SK-N-SH treated with all-trans-retinoic acid at 6 μM for 48 hours (cell line): ENCODE results near the gene BIRC2.

Experiments
- ATAC-seq: fragments of 200-7000 bp; cut with Tn5 transposase; 3 replicates; pipeline ENCODE4 v1.9.1; 2020; ENCODE audit warnings: mild to moderate bottlenecking, moderate library complexity
- ARNTL ChIP-seq: fragments of 450-650 bp; formaldehyde crosslinking; IDR thresholded peaks from 2 replicates; pipeline ENCODE4 v1.5.0; 2020; ENCODE audit warnings: low read depth, mild to moderate bottlenecking, moderate library complexity, borderline replicate concordance
- BACH2 ChIP-seq: fragments of 250-450 bp; sonication (Bioruptor Pico); IDR thresholded peaks from 2 replicates; pipeline ENCODE4 v1.9.0; 2021; ENCODE audit warnings: mild to moderate bottlenecking, borderline replicate concordance
- CSDC2 ChIP-seq: fragments of 250-450 bp; sonication (Bioruptor Pico); IDR thresholded peaks from 2 replicates; pipeline ENCODE4 v1.5.0; 2020; ENCODE audit warnings: mild to moderate bottlenecking, moderate library complexity
- ESRRG ChIP-seq: fragments of 250-450 bp; sonication (Bioruptor Pico); IDR thresholded peaks from 2 replicates; pipeline ENCODE4 v1.6.1; 2021; ENCODE audit warnings: mild to moderate bottlenecking
- ISL1 ChIP-seq: fragments of 250-450 bp; sonication (Bioruptor Pico); IDR thresholded peaks from 2 replicates; pipeline ENCODE4 v2.1.2; 2022; ENCODE audit warnings: mild to moderate bottlenecking, moderate library complexity
- OSR1 ChIP-seq: fragments of 250-450 bp; sonication (Bioruptor Pico); IDR thresholded peaks from 2 replicates; pipeline ENCODE4 v1.8.0; 2022; ENCODE audit warnings: moderate library complexity, mild to moderate bottlenecking, inconsistent platforms
- RARB ChIP-seq: fragments of 250-450 bp; sonication (Bioruptor Pico); IDR thresholded peaks from 2 replicates; pipeline ENCODE4 v1.8.0; 2021; ENCODE audit warnings: mild to moderate bottlenecking, moderate library complexity
- SNAI2 ChIP-seq: fragments of 250-450 bp; sonication (Bioruptor Pico); IDR thresholded peaks from 2 replicates; pipeline ENCODE4 v1.5.0; 2020; ENCODE audit warnings: mild to moderate bottlenecking, moderate library complexity
- TCF4 ChIP-seq: fragments of 250-450 bp; sonication (Bioruptor Pico); IDR thresholded peaks from 2 replicates; pipeline ENCODE4 v1.8.0; 2021; ENCODE audit warnings: mild to moderate bottlenecking, moderate library complexity, borderline replicate concordance
- TOX ChIP-seq: fragments of 250-450 bp; sonication (Bioruptor Pico); IDR thresholded peaks from 2 replicates; pipeline ENCODE4 v1.8.0; 2021; ENCODE audit warnings: mild to moderate bottlenecking, moderate library complexity, borderline replicate concordance
- ZC3H10 ChIP-seq: fragments of 250-450 bp; sonication (Bioruptor Pico); IDR thresholded peaks from 2 replicates; pipeline ENCODE4 v1.5.1; 2021; ENCODE audit warnings: mild to moderate bottlenecking, moderate library complexity
- ZFP3 ChIP-seq: fragments of 250-450 bp; sonication (Bioruptor Pico); IDR thresholded peaks from 2 replicates; pipeline ENCODE4 v1.5.0; 2020; ENCODE audit warnings: mild to moderate bottlenecking, moderate library complexity
- ZFP30 ChIP-seq: fragments of 450-650 bp; formaldehyde crosslinking; IDR thresholded peaks from 2 replicates; pipeline ENCODE4 v1.5.0; 2022; ENCODE audit warnings: mild to moderate bottlenecking, moderate library complexity
- ZNF565 ChIP-seq: fragments of 450-650 bp; formaldehyde crosslinking; conservative IDR thresholded peaks from 2 replicates; pipeline ENCODE4 v1.5.0; 2020; ENCODE audit warnings: low read depth, mild to moderate bottlenecking, moderate library complexity
- ZNF70 ChIP-seq: fragments of 450-650 bp; formaldehyde crosslinking; IDR thresholded peaks from 2 replicates; pipeline ENCODE4 v1.5.0; 2020; ENCODE audit warnings: mild to moderate bottlenecking, moderate library complexity
- ZNF8 ChIP-seq: fragments of 450-650 bp; formaldehyde crosslinking; IDR thresholded peaks from 2 replicates; pipeline ENCODE4 v1.5.0; 2020; ENCODE audit warnings: mild to moderate bottlenecking, moderate library complexity
- TF ChIP-seq, protein P1 (sequence below): fragments of 250-450 bp; sonication (Bioruptor Pico); IDR thresholded peaks from 2 replicates; pipeline ENCODE4 v1.5.1; 2020; ENCODE audit warnings: low read depth, mild to moderate bottlenecking, moderate library complexity
- TF ChIP-seq, protein P2 (sequence below): fragments of 250-450 bp; sonication (Bioruptor Pico); IDR thresholded peaks from 2 replicates; pipeline ENCODE4 v1.5.1; 2021; ENCODE audit warnings: mild to moderate bottlenecking, moderate library complexity
- TF ChIP-seq, protein P3 (sequence below): fragments of 250-450 bp; sonication (Bioruptor Pico); IDR thresholded peaks from 2 replicates; pipeline ENCODE4 v1.5.0; 2020; ENCODE audit warnings: mild to moderate bottlenecking, moderate library complexity
- TF ChIP-seq, protein P4 (sequence below): fragments of 250-450 bp; sonication (Bioruptor Pico); IDR thresholded peaks from 2 replicates; pipeline ENCODE4 v1.8.0; 2021; ENCODE audit warnings: low read depth, mild to moderate bottlenecking, moderate library complexity, borderline replicate concordance
- TF ChIP-seq, protein P5 (sequence below): fragments of 250-450 bp; sonication (Bioruptor Pico); IDR thresholded peaks from 2 replicates; pipeline ENCODE4 v1.8.0; 2020; ENCODE audit warnings: mild to moderate bottlenecking, moderate library complexity, borderline replicate concordance

BIRC2 gene

DNA sequence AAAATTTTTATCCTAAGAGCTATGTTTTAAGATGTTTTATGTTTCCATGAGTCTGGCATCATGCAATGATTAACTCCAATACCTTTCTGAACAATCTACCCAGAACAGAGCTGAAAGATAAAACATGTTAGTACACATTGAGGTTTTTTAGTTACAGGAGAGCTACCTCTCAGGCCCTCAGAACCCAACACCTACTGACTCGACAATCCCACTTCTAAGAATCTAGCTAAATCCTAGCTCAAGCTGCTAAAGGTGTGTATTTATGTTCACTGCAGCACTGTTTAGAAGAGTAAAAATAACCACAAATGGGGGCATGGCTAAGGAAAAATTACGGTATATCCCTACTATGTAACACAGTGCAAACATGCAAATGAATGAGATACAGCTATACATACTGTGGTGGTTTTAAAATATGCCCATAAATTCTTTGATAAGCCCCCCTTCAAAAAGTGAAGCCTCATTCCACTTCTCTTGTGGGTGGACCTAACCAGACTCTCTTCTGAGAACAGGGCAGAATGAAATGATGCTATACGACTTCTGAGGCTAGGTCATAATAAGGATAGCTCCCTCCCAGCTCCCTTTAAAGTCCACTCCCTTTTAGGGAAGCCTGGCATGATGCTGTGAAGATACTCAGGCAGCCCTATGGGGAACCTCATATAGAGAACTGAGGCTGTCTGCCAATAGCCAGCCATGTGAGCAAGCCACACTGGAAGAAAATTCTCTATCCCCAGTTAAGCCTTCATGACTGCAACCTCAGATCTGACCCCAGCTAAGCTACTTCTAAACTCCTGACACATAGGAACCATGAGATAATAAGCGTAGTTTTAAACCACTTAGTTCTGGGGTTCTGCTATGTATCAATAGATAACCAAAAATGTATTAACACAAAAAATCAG lies 76.1 kb downstream of the BIRC2 start:
- TF ChIP-seq CSDC2 (CRISPR knock-in tag), result no peak
- TF ChIP-seq RARB (CRISPR knock-in tag), result no peak
- no peak for TF ChIP-seq ZFP30 (CRISPR knock-in tag)
- TF ChIP-seq, protein P1, sequence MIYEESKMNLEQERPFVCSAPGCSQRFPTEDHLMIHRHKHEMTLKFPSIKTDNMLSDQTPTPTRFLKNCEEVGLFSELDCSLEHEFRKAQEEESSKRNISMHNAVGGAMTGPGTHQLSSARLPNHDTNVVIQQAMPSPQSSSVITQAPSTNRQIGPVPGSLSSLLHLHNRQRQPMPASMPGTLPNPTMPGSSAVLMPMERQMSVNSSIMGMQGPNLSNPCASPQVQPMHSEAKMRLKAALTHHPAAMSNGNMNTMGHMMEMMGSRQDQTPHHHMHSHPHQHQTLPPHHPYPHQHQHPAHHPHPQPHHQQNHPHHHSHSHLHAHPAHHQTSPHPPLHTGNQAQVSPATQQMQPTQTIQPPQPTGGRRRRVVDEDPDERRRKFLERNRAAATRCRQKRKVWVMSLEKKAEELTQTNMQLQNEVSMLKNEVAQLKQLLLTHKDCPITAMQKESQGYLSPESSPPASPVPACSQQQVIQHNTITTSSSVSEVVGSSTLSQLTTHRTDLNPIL (CRISPR knock-in tag), result no peak
- no peak for TF ChIP-seq ZFP3
- no peak for TF ChIP-seq BACH2 (CRISPR knock-in tag)
- TF ChIP-seq SNAI2 (CRISPR knock-in tag), result no peak
- TF ChIP-seq, protein P2, sequence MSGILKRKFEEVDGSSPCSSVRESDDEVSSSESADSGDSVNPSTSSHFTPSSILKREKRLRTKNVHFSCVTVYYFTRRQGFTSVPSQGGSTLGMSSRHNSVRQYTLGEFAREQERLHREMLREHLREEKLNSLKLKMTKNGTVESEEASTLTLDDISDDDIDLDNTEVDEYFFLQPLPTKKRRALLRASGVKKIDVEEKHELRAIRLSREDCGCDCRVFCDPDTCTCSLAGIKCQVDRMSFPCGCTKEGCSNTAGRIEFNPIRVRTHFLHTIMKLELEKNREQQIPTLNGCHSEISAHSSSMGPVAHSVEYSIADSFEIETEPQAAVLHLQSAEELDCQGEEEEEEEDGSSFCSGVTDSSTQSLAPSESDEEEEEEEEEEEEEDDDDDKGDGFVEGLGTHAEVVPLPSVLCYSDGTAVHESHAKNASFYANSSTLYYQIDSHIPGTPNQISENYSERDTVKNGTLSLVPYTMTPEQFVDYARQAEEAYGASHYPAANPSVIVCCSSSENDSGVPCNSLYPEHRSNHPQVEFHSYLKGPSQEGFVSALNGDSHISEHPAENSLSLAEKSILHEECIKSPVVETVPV (CRISPR knock-in tag), result no peak
- TF ChIP-seq TCF4, result no peak
- TF ChIP-seq, protein P3, sequence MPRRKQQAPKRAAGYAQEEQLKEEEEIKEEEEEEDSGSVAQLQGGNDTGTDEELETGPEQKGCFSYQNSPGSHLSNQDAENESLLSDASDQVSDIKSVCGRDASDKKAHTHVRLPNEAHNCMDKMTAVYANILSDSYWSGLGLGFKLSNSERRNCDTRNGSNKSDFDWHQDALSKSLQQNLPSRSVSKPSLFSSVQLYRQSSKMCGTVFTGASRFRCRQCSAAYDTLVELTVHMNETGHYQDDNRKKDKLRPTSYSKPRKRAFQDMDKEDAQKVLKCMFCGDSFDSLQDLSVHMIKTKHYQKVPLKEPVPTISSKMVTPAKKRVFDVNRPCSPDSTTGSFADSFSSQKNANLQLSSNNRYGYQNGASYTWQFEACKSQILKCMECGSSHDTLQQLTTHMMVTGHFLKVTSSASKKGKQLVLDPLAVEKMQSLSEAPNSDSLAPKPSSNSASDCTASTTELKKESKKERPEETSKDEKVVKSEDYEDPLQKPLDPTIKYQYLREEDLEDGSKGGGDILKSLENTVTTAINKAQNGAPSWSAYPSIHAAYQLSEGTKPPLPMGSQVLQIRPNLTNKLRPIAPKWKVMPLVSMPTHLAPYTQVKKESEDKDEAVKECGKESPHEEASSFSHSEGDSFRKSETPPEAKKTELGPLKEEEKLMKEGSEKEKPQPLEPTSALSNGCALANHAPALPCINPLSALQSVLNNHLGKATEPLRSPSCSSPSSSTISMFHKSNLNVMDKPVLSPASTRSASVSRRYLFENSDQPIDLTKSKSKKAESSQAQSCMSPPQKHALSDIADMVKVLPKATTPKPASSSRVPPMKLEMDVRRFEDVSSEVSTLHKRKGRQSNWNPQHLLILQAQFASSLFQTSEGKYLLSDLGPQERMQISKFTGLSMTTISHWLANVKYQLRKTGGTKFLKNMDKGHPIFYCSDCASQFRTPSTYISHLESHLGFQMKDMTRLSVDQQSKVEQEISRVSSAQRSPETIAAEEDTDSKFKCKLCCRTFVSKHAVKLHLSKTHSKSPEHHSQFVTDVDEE (CRISPR knock-in tag), result no peak
- no peak for TF ChIP-seq OSR1
- no peak for TF ChIP-seq ZNF8 (CRISPR knock-in tag)
- no peak for TF ChIP-seq ZNF565 (CRISPR knock-in tag)
- TF ChIP-seq ESRRG (CRISPR knock-in tag), result no peak
- TF ChIP-seq, protein P4, sequence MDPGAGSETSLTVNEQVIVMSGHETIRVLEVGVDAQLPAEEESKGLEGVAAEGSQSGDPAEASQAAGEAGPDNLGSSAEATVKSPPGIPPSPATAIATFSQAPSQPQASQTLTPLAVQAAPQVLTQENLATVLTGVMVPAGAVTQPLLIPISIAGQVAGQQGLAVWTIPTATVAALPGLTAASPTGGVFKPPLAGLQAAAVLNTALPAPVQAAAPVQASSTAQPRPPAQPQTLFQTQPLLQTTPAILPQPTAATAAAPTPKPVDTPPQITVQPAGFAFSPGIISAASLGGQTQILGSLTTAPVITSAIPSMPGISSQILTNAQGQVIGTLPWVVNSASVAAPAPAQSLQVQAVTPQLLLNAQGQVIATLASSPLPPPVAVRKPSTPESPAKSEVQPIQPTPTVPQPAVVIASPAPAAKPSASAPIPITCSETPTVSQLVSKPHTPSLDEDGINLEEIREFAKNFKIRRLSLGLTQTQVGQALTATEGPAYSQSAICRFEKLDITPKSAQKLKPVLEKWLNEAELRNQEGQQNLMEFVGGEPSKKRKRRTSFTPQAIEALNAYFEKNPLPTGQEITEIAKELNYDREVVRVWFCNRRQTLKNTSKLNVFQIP (CRISPR knock-in tag), result no peak
- ATAC-seq, result no peak; the same call in 2 of the 3 replicates

DNA sequence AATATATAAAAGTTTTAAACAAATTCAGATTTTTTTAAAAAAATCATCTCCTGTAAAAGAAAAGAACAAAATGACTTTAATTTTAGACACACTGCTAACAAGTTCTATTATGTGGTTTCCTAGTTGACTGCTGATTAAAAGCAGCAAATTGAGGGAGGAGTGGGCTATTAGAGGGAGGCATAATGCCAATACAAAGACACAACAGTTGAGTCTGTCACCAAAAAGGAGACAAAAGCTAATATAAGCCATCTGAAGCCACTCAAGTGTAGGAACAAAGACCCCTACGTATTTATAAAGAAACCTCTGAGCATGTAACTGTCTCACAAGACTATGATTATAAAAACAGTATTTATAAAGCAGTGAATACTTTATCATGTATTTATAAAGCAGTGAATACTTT lies 76.9 kb downstream of the BIRC2 start:
- ATAC-seq, result no peak
- TF ChIP-seq RARB (CRISPR knock-in tag), result no peak
- no peak for TF ChIP-seq ZFP3
- no peak for TF ChIP-seq ZNF8 (CRISPR knock-in tag)
- TF ChIP-seq, protein P3 (CRISPR knock-in tag), result no peak

DNA sequence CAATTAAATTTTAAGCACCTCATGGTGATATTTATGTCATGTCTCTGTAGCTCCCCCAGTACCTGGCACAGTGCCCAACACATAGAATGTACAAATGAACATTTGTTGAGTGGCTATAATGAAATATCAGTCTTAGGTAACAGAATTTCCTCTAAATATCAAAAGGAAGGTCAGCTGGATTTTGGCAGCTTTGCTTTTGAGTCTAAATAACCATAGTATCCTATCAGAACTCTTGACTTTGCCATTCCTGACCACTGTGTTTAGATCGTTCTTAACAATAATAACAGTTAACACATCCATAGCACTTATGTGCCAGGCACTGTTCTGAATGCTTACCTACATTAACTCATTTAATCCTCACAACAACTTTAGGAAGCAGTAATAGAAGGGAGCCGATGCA lies 79.0 kb downstream of the BIRC2 start:
- ATAC-seq, result no peak
- no peak for TF ChIP-seq ARNTL (CRISPR knock-in tag)
- no peak for TF ChIP-seq TOX (CRISPR knock-in tag)
- no peak for TF ChIP-seq ZC3H10 (CRISPR knock-in tag)
- no peak for TF ChIP-seq ISL1 (CRISPR knock-in tag)
- no peak for TF ChIP-seq ZNF70
- TF ChIP-seq ZFP30 (CRISPR knock-in tag), result no peak
- no peak for TF ChIP-seq ZNF8 (CRISPR knock-in tag)
- TF ChIP-seq, protein P4 (CRISPR knock-in tag), result no peak
- TF ChIP-seq, protein P2 (CRISPR knock-in tag), result no peak
- TF ChIP-seq, protein P5, sequence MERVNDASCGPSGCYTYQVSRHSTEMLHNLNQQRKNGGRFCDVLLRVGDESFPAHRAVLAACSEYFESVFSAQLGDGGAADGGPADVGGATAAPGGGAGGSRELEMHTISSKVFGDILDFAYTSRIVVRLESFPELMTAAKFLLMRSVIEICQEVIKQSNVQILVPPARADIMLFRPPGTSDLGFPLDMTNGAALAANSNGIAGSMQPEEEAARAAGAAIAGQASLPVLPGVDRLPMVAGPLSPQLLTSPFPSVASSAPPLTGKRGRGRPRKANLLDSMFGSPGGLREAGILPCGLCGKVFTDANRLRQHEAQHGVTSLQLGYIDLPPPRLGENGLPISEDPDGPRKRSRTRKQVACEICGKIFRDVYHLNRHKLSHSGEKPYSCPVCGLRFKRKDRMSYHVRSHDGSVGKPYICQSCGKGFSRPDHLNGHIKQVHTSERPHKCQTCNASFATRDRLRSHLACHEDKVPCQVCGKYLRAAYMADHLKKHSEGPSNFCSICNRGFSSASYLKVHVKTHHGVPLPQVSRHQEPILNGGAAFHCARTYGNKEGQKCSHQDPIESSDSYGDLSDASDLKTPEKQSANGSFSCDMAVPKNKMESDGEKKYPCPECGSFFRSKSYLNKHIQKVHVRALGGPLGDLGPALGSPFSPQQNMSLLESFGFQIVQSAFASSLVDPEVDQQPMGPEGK (CRISPR knock-in tag), result no peak
